Esophagus mucosa (tissue), 1 donor: ENCODE measurements around the gene PXT1. TPM values are rescaled to one million over a fixed set of nuclear protein-coding genes. Genes with fewer than 3 reads are reported as not detected.
A peak's percentile ranks its signal among the peaks of the same experiment; 100 is the strongest.

Source experiments
- ATAC-seq: fragments of 200-7000 bp; cut with Tn5 transposase; one replicate; pipeline ENCODE4 v1.9.1; 2020
- total RNA-seq: library from RNA; stranded (reverse); gene quantifications from one replicate; pipeline ENCODE4 v1.2.4, GENCODE V29; 2023
- donor health status: DM: yes; HTN: yes; CAD: no.

PXT1 gene
- total RNA-seq, 1 donor from 2014 or later, result not detected

GRCh38 chr6:36387440-36388303, 55.0 kb downstream of the PXT1 start, which contains the start of gene ETV7:
ETV7 (minus strand) TSS chr6:36387669; CDS start chr6:36387541, 128 bp downstream.
- peak; percentile 75 for ATAC-seq

- ATAC-seq, result peak; percentile 57
Measured at GRCh38 chr6:36386495-36387439, 55.9 kb downstream of the PXT1 start.

- ATAC-seq, result no peak
Measured at GRCh38 chr6:36384095-36384494, 58.6 kb downstream of the PXT1 start.

GRCh38 chr6:36383606-36384005, 59.0 kb downstream of the PXT1 start:
- ATAC-seq, result peak; percentile 17

- ATAC-seq, result no peak
Measured at GRCh38 chr6:36382976-36383375, 59.7 kb downstream of the PXT1 start.

- ATAC-seq, result no peak
Measured at GRCh38 chr6:36381502-36382389, 60.9 kb downstream of the PXT1 start.

GRCh38 chr6:36380166-36380565, 62.5 kb downstream of the PXT1 start:
- ATAC-seq, result no peak

- ATAC-seq, result no peak
Measured at GRCh38 chr6:36378936-36379335, 63.7 kb downstream of the PXT1 start.

GRCh38 chr6:36378243-36378920, 64.3 kb downstream of the PXT1 start:
- no peak for ATAC-seq

- ATAC-seq, result no peak
Measured at GRCh38 chr6:36377594-36377993, 65.1 kb downstream of the PXT1 start.

- ATAC-seq, result no peak
Measured at GRCh38 chr6:36376742-36377141, 65.9 kb downstream of the PXT1 start.

GRCh38 chr6:36376183-36376582, 66.5 kb downstream of the PXT1 start:
- no peak for ATAC-seq

- ATAC-seq, result no peak
Measured at GRCh38 chr6:36375644-36376155, 67.0 kb downstream of the PXT1 start.

- no peak for ATAC-seq
Measured at GRCh38 chr6:36374972-36375371, 67.7 kb downstream of the PXT1 start.

GRCh38 chr6:36374194-36374593, 68.5 kb downstream of the PXT1 start:
- ATAC-seq, result no peak

GRCh38 chr6:36373368-36374019, 69.2 kb downstream of the PXT1 start:
- ATAC-seq, result peak; percentile 88

- no peak for ATAC-seq
Measured at GRCh38 chr6:36372088-36372487, 70.6 kb downstream of the PXT1 start.

- ATAC-seq, result no peak
Measured at GRCh38 chr6:36371211-36371610, 71.4 kb downstream of the PXT1 start.

GRCh38 chr6:36370638-36371037, 72.0 kb downstream of the PXT1 start:
- no peak for ATAC-seq

- ATAC-seq, result peak; percentile 41
Measured at GRCh38 chr6:36368921-36369865, 73.5 kb downstream of the PXT1 start.
